Esophagus muscularis mucosa (tissue), 4 donors: ENCODE results near the gene SNAP23. TPM values are rescaled to one million over a fixed set of nuclear protein-coding genes. Genes with fewer than 3 reads are reported as not detected.

ENCODE experiments used
- DNase-seq: peaks from one replicate; pipeline ENCODE4 v3.0.0-alpha.2; 2017; ENCODE audit errors: extremely low spot score
- H3K27ac ChIP-seq, 4 donors: fragments of 200-600 bp; sonication (generic); replicated peaks in 1 of 4; 1 replicate in 3 of 4; 2 replicates in 1 of 4; pipeline ENCODE4 v1.5.1; 2016 to 2019; ENCODE audit warnings: mild to moderate bottlenecking in 1 of 4
- H3K27me3 ChIP-seq, 4 donors: fragments of 200-600 bp; sonication (generic); one replicate each; pipeline versions ENCODE4 v1.5.1 to v1.6.0; 2016 to 2019
- H3K36me3 ChIP-seq, 4 donors: fragments of 200-600 bp; sonication (generic); one replicate each; pipeline ENCODE4 v1.5.1; 2016 to 2019
- H3K4me1 ChIP-seq, 4 donors: fragments of 200-600 bp; sonication (generic); one replicate each; pipeline ENCODE4 v1.5.1; 2016 to 2019
- H3K4me3 ChIP-seq, 4 donors: fragments of 200-600 bp; sonication (generic); 1 replicate in 2 of 4; 2 replicates in 2 of 4; pipeline ENCODE4 v1.5.1; 2016 to 2019; ENCODE audit warnings: mild to moderate bottlenecking in 4 of 4, moderate library complexity in 1 of 4
- H3K9me3 ChIP-seq, 4 donors: fragments of 200-600 bp; sonication (generic); 1 replicate in 3 of 4; 2 replicates in 1 of 4; pipeline ENCODE4 v1.5.1; 2016 to 2019
- EP300 ChIP-seq: sonication (generic); formaldehyde crosslinking; IDR thresholded peaks from one replicate; pipeline ENCODE4 v1.6.1; 2017; ENCODE audit warnings: antibody characterized with exemption
- POLR2A ChIP-seq: fragments of 450-650 bp; IDR thresholded peaks from one replicate; pipeline ENCODE4 v1.6.1; 2017; ENCODE audit warnings: antibody characterized with exemption, moderate library complexity, mild to moderate bottlenecking, low read depth
- POLR2AphosphoS5 ChIP-seq, 2 donors: sonication (generic); formaldehyde crosslinking; IDR thresholded peaks; one replicate each; pipeline ENCODE4 v1.6.1; 2017; ENCODE audit warnings: antibody characterized with exemption in 2 of 2
- WGBS: methylation state at CpG from one replicate; pipeline ENCODE4 v1.1.5; 2018; 5-methylcytosine and 5-hydroxymethylcytosine counted together
- intact Hi-C: fragments of 100-400 bp; cut with DNase I; formaldehyde crosslinking; loops from one replicate; pipeline ENCODE4 v1.15.1; 2023
- total RNA-seq, 4 donors: library from RNA; depleted of rRNA; stranded (reverse); fragments of >200 nt; gene quantifications; one replicate each; pipeline versions ENCODE4 v1.1.0 to v1.2.1, GENCODE V29; 2016
- TF ChIP-seq, protein P1 (sequence below), 3 experiments: fragments of 200-600 bp in 2 of 3; fragments of 450-650 bp in 1 of 3; sonication (generic) in 2 of 3; IDR thresholded peaks; one replicate each; pipeline ENCODE4 v1.5.1; 2017 to 2019; ENCODE audit warnings: antibody characterized with exemption in 3 of 3, mild to moderate bottlenecking in 2 of 3, moderate library complexity in 1 of 3

The SNAP23 gene
- 10 to 100 TPM; 48.6 to 76.2 (median 55.1) TPM for total RNA-seq

- under 1% methylated on average over 27 of the region's 43 CpGs for WGBS
- Histone ChIP-seq H3K9me3 (no peaks in the 10 kb centered on the region), H3K36me3 (peaks cover 0 to 4% (median 0%) of the 10 kb centered on the region in 4 donors), H3K27ac (peak within 1 kb of the TSS; percentile 83 to 95 (median 91)), H3K4me3 (peak within 1 kb of the TSS; percentile 66 to 77 (median 76)), H3K4me1 (peaks cover 36 to 74% (median 62%) of the 10 kb centered on the region in 4 donors), H3K27me3 (no peaks in the 10 kb centered on the region)
- peak; percentile 96 to 97 for TF ChIP-seq POLR2AphosphoS5 (IDR thresholded peaks at IDR 0.05)
- TF ChIP-seq, protein P1, sequence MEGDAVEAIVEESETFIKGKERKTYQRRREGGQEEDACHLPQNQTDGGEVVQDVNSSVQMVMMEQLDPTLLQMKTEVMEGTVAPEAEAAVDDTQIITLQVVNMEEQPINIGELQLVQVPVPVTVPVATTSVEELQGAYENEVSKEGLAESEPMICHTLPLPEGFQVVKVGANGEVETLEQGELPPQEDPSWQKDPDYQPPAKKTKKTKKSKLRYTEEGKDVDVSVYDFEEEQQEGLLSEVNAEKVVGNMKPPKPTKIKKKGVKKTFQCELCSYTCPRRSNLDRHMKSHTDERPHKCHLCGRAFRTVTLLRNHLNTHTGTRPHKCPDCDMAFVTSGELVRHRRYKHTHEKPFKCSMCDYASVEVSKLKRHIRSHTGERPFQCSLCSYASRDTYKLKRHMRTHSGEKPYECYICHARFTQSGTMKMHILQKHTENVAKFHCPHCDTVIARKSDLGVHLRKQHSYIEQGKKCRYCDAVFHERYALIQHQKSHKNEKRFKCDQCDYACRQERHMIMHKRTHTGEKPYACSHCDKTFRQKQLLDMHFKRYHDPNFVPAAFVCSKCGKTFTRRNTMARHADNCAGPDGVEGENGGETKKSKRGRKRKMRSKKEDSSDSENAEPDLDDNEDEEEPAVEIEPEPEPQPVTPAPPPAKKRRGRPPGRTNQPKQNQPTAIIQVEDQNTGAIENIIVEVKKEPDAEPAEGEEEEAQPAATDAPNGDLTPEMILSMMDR (IDR thresholded peaks at IDR 0.05): no peak
- TF ChIP-seq POLR2A: peak; percentile 81
- peak; percentile 55 for TF ChIP-seq EP300
- peak; percentile 98 for DNase-seq
- intact Hi-C loops: no loop called here
These were observed at the start of gene SNAP23 for GRCh38 chr15:42495361-42496212. SNAP23 (plus strand) TSS chr15:42495634; CDS start chr15:42511847, 16,213 bp downstream.

DNA sequence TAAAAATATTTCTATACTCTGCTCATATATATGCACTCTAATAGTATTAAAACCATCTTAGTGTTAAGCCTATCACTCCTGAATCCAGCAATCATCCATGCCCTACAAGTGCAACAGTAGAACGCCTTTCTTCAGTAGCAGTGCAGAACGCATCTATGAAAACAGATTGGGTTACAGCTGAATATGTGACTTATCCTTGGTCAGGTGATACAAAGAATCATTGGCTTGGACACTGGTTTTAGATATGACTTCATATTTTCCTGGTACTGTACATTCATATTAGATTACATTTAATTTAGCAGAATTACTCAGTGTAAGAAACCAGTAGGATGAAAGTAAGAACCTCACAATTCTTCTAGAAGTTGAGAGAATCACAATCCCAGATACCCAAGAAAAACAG is 47.8 kb upstream of the SNAP23 start:
- Histone ChIP-seq H3K9me3 (no peaks in the 10 kb centered on the region), H3K4me1 (peaks cover 0 to 29% (median 11%) of the 10 kb centered on the region in 4 donors), H3K27ac (no peak overlapping the region), H3K4me3 (no peak overlapping the region), H3K27me3 (no peaks in the 10 kb centered on the region), H3K36me3 (peaks cover 77 to 98% (median 85%) of the 10 kb centered on the region in 4 donors)
- 95% methylated on average over 2 of the region's 2 CpGs for WGBS
- TF ChIP-seq POLR2AphosphoS5 (IDR thresholded peaks at IDR 0.05) (no peak), EP300 (no peak), POLR2A (no peak)
- TF ChIP-seq, protein P1 (IDR thresholded peaks at IDR 0.05): no peak
- intact Hi-C loops: loop anchor here (10.0 kb wide), 1 partner anchor 507 kb away; no protein-coding TSS in a partner anchor
- DNase-seq: no peak

DNA sequence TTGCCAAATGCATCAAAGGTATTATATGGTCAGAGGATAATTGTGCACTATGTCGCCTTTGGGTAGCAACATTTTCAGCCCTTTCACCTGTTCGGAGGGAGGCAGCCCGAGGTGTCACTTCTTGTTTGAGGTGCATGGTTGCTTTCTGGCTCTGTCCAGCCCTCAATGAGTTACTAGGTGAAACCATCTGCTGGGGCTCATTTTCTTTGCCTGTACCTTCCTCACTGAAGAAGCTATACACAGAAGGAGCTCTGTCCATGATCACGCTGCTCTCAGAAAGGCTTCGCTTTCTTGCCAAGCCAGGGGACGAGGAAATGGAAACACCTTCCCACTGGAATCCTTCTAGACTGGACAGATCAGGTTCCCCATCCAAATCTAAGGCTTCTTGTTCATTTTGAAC is 47.2 kb upstream of the SNAP23 start:
- no peak overlapping the region for H3K27ac ChIP-seq

DNA sequence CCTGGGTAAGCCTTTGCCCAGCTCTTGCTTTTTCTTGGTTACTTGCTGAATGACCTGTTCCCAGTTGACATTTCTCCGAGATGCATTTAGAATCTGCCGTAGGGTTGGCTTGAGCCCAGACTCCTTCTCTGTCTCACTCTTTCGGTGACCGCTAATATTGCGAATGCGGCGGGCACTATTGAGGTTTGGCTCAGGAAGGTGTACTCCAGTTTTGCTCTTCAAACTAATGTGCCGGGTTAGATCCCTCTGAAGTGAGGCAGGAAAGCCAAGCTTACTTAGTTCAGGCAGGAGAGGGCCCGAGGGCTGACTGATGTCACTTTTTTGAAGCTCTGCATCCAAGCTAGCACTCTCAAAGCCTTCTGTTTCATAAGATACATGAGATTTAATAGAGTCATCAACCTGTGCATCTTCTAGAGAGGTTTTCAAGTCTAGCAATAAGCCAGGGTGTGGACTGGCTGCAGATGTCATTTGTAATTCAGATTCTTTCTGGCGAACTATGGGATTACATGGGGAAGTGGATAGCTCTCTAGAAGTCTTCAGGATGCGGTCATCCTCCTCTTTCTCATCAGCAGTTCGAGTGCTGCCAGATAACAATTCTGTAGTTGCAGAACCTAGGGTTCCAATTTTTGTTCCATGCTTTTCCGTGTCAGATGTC is 45.5 kb upstream of the SNAP23 start:
- peaks cover 54 to 82% (median 65%) of the 10 kb centered on the region in 4 donors for H3K36me3 ChIP-seq
- TF ChIP-seq POLR2A (no peak), EP300 (no peak)
- intact Hi-C loops: loop anchor here (10.0 kb wide), 1 partner anchor 505 kb away; no protein-coding TSS in a partner anchor
- DNase-seq: no peak
- peak overlapping the region in 2 of 4 donors; percentile 4 to 25 for H3K4me3 ChIP-seq
- H3K27ac ChIP-seq: no peak overlapping the region
- H3K27me3 ChIP-seq: no peaks in the 10 kb centered on the region
- H3K4me1 ChIP-seq: peaks cover 0 to 51% (median 26%) of the 10 kb centered on the region in 4 donors
- no peaks in the 10 kb centered on the region for H3K9me3 ChIP-seq
- WGBS: 94% methylated on average over 13 of the region's 13 CpGs

More for the DNA sequence above, 47.2 kb upstream of the SNAP23 start:
- Histone ChIP-seq H3K36me3 (peaks cover 70 to 91% (median 78%) of the 10 kb centered on the region in 4 donors), H3K4me1 (peaks cover 0 to 35% (median 14%) of the 10 kb centered on the region in 4 donors), H3K27me3 (no peaks in the 10 kb centered on the region), H3K4me3 (no peak overlapping the region), H3K9me3 (no peaks in the 10 kb centered on the region)
- 97% methylated on average over 6 of the region's 6 CpGs for WGBS
- intact Hi-C loops: loop anchor here (10.0 kb wide), 1 partner anchor 507 kb away; no protein-coding TSS in a partner anchor
- TF ChIP-seq POLR2AphosphoS5 (IDR thresholded peaks at IDR 0.05): no peak
- no peak for TF ChIP-seq EP300
- TF ChIP-seq, protein P1 (IDR thresholded peaks at IDR 0.05): no peak
- TF ChIP-seq POLR2A: no peak
- DNase-seq: no peak

- WGBS: 98% methylated on average over 4 of the region's 4 CpGs
- Histone ChIP-seq H3K27me3 (no peaks in the 10 kb centered on the region), H3K36me3 (peaks cover 49 to 77% (median 60%) of the 10 kb centered on the region in 4 donors), H3K9me3 (no peaks in the 10 kb centered on the region), H3K27ac (no peak overlapping the region), H3K4me1 (peaks cover 0 to 56% (median 29%) of the 10 kb centered on the region in 4 donors), H3K4me3 (no peak overlapping the region)
- intact Hi-C loops: no loop called here
- TF ChIP-seq EP300 (no peak), POLR2A (no peak), POLR2AphosphoS5 (IDR thresholded peaks at IDR 0.05) (no peak)
- TF ChIP-seq, protein P1 (IDR thresholded peaks at IDR 0.05): no peak
- DNase-seq: no peak
These were observed 45.0 kb upstream of the SNAP23 start for GRCh38 chr15:42450425-42450790.
